HepG2 (cell line): ENCODE measurements around the gene CHMP1B. TPM values are rescaled to one million over a fixed set of nuclear protein-coding genes. Genes with fewer than 3 reads are reported as not detected.

Experiments
- CBX2 ChIP-seq, 2 experiments: fragments of 200-600 bp in 1 of 2; sonication (generic); formaldehyde crosslinking in 1 of 2; IDR thresholded peaks; 2 replicates each; pipeline versions ENCODE4 v1.7.0 to v1.8.1; 2018 to 2022; ENCODE audit warnings: low read depth in 2 of 2, low read length in 1 of 2, mild to moderate bottlenecking in 1 of 2, missing genetic modification reagents in 1 of 2
- EEA1 ChIP-seq: sonication (generic); formaldehyde crosslinking; IDR thresholded peaks from 2 replicates; pipeline ENCODE4 v1.5.1; 2020; ENCODE audit warnings: mild to moderate bottlenecking, missing genetic modification reagents, borderline replicate concordance
- ELF1 ChIP-seq: sonication (generic); formaldehyde crosslinking; IDR thresholded peaks from 2 replicates; pipeline ENCODE4 v1.4.0; 2020; ENCODE audit warnings: missing genetic modification reagents
- ERF ChIP-seq: IDR thresholded peaks from 2 replicates; pipeline ENCODE4 v1.6.1; 2018; ENCODE audit warnings: missing biosample characterization, missing genetic modification reagents
- FOXO1 ChIP-seq: sonication (generic); formaldehyde crosslinking; IDR thresholded peaks from 2 replicates; pipeline ENCODE4 v1.4.0; 2020; ENCODE audit warnings: missing genetic modification reagents
- GATAD1 ChIP-seq: IDR thresholded peaks from 2 replicates; pipeline ENCODE4 v1.6.1; 2016; ENCODE audit warnings: missing genetic modification reagents, missing compliant biosample characterization
- IRF9 ChIP-seq: sonication (generic); formaldehyde crosslinking; IDR thresholded peaks from 2 replicates; pipeline ENCODE4 v1.8.0; 2022; ENCODE audit warnings: missing genetic modification reagents, mild to moderate bottlenecking, borderline replicate concordance
- MED13 ChIP-seq: sonication (generic); formaldehyde crosslinking; IDR thresholded peaks from 2 replicates; pipeline ENCODE4 v1.5.0; 2020; ENCODE audit warnings: missing genetic modification reagents
- PATZ1 ChIP-seq: sonication (generic); formaldehyde crosslinking; IDR thresholded peaks from 2 replicates; pipeline ENCODE4 v1.4.0; 2020; ENCODE audit warnings: missing genetic modification reagents
- PAWR ChIP-seq: sonication (generic); formaldehyde crosslinking; IDR thresholded peaks from 2 replicates; pipeline ENCODE4 v1.4.0; 2020; ENCODE audit warnings: missing genetic modification reagents, mild to moderate bottlenecking, borderline replicate concordance
- RARA ChIP-seq: IDR thresholded peaks from 2 replicates; pipeline ENCODE4 v1.6.1; 2016; ENCODE audit warnings: missing genetic modification reagents, missing compliant biosample characterization
- SAFB2 ChIP-seq: sonication (generic); formaldehyde crosslinking; IDR thresholded peaks from 2 replicates; pipeline ENCODE4 v1.5.1; 2020; ENCODE audit warnings: missing genetic modification reagents, low read depth, mild to moderate bottlenecking, borderline replicate concordance
- SIN3A ChIP-seq: IDR thresholded peaks from 2 replicates; pipeline ENCODE4 v1.6.1; 2011; ENCODE audit warnings: low read depth, mild to moderate bottlenecking, control low read depth, low read length, borderline replicate concordance
- SP2 ChIP-seq: sonication (generic); formaldehyde crosslinking; IDR thresholded peaks from 2 replicates; pipeline ENCODE4 v1.5.1; 2020; ENCODE audit warnings: mild to moderate bottlenecking, missing genetic modification reagents
- SRSF1 ChIP-seq: fragments of 200-400 bp; formaldehyde crosslinking; optimal IDR thresholded peaks from 2 replicates; pipeline ENCODE3; 2017; ENCODE audit warnings: mild to moderate bottlenecking, low read depth, low read length, moderate library complexity
- STAT5B ChIP-seq: sonication (generic); formaldehyde crosslinking; IDR thresholded peaks from 2 replicates; pipeline ENCODE4 v1.4.0; 2020; ENCODE audit warnings: missing genetic modification reagents
- TEAD3 ChIP-seq: optimal IDR thresholded peaks from 2 replicates; pipeline ENCODE3; 2016; ENCODE audit warnings: borderline replicate concordance
- ZBTB37 ChIP-seq: sonication (generic); formaldehyde crosslinking; IDR thresholded peaks from 2 replicates; pipeline ENCODE4 v1.4.0; 2020; ENCODE audit warnings: mild to moderate bottlenecking, missing genetic modification reagents
- ZC3H4 ChIP-seq: sonication (generic); formaldehyde crosslinking; IDR thresholded peaks from 2 replicates; pipeline ENCODE4 v1.4.0; 2020; ENCODE audit warnings: missing genetic modification reagents, borderline replicate concordance
- ZFP41 ChIP-seq: sonication (generic); formaldehyde crosslinking; IDR thresholded peaks from 2 replicates; pipeline ENCODE4 v1.4.0; 2020; ENCODE audit warnings: mild to moderate bottlenecking, missing genetic modification reagents, borderline replicate concordance
- ZNF326 ChIP-seq: sonication (generic); formaldehyde crosslinking; IDR thresholded peaks from 2 replicates; pipeline ENCODE4 v1.4.0; 2020; ENCODE audit warnings: missing genetic modification reagents, borderline replicate concordance
- ZNF329 ChIP-seq: sonication (generic); formaldehyde crosslinking; IDR thresholded peaks from 2 replicates; pipeline ENCODE4 v1.9.0; 2021; ENCODE audit warnings: low read depth, mild to moderate bottlenecking, missing genetic modification reagents
- ZNF501 ChIP-seq: sonication (generic); formaldehyde crosslinking; IDR thresholded peaks from 2 replicates; pipeline ENCODE4 v1.5.1; 2020; ENCODE audit warnings: mild to moderate bottlenecking, moderate library complexity, missing genetic modification reagents
- ZNF644 ChIP-seq: IDR thresholded peaks from 2 replicates; pipeline ENCODE4 v1.6.1; 2016; ENCODE audit warnings: low read depth
- ZNF703 ChIP-seq: sonication (generic); formaldehyde crosslinking; IDR thresholded peaks from 2 replicates; pipeline ENCODE4 v1.5.1; 2020; ENCODE audit warnings: missing genetic modification reagents, mild to moderate bottlenecking, moderate library complexity, borderline replicate concordance
- ZSCAN31 ChIP-seq: sonication (generic); formaldehyde crosslinking; IDR thresholded peaks from 2 replicates; pipeline ENCODE4 v1.5.0; 2020; ENCODE audit warnings: low read depth, mild to moderate bottlenecking, missing genetic modification reagents
- ZZZ3 ChIP-seq: sonication (generic); formaldehyde crosslinking; IDR thresholded peaks from 2 replicates; pipeline ENCODE4 v1.4.0; 2020; ENCODE audit warnings: missing genetic modification reagents, mild to moderate bottlenecking, borderline replicate concordance
- polyA plus RNA-seq, 8 experiments: library from polyadenylated mRNA; depleted of rRNA in 3 of 8; stranded (reverse) in 7 of 8; unstranded in 1 of 8; fragments of >200 nt; fragmentation: Illumina TruSeq in 4 of 8; extraction: Trizol in 4 of 8; gene quantifications; 2 replicates each; pipeline versions ENCODE4 v1.2.1 to v1.2.3, GENCODE V29; 2011 to 2016; ENCODE audit warnings: low read depth in 4 of 8, missing spikeins in 1 of 8, mixed read lengths in 1 of 8; ENCODE audit not compliant: insufficient read depth in 1 of 8
- total RNA-seq, 5 experiments: library from RNA; depleted of rRNA; stranded (reverse); fragments of >200 nt; fragmentation: Illumina TruSeq; extraction: Trizol; gene quantifications; 2 replicates each; pipeline ENCODE4 v1.2.3, GENCODE V29; 2016; ENCODE audit warnings: low read depth in 1 of 5

Gene CHMP1B
- total and polyA plus RNA-seq, 2 of the 13 experiments (the other 11 are each of a cell fraction or from before 2014, with no cell fraction given), result 18.8 to 20.2 TPM

GRCh38 chr18:11851146-11851805, at the start of gene CHMP1B (continued):
- peak; percentile 34; the same call in 1 of the 2 replicates for TF ChIP-seq MED13 (CRISPR knock-in tag)
- 0 out of 2 replicates have a peak, but pooled peaks have one; percentile 30 for TF ChIP-seq RARA (CRISPR knock-in tag)
- TF ChIP-seq SAFB2 (CRISPR knock-in tag), result peak; percentile 35; the same call in 1 of the 2 replicates
- TF ChIP-seq GATAD1, result peak; percentile 99
- peak; percentile 99 for TF ChIP-seq ZNF501 (CRISPR knock-in tag)
- no peak for TF ChIP-seq CBX2 (IDR thresholded peaks at IDR 0.05; ENCODE audit: low read depth, low read length)
- no peak for TF ChIP-seq CBX2 (CRISPR knock-in tag; IDR thresholded peaks at IDR 0.05; ENCODE audit: low read depth)
- TF ChIP-seq ZBTB37 (CRISPR knock-in tag), result 0 out of 2 replicates have a peak, but pooled peaks have one; percentile 20
- peak; percentile 66; the same call in 1 of the 2 replicates for TF ChIP-seq EEA1 (CRISPR knock-in tag)
- TF ChIP-seq PATZ1 (CRISPR knock-in tag), result peak; percentile 73; the same call in 1 of the 2 replicates
- TF ChIP-seq SRSF1, result peak; percentile 61
- peak; percentile 100 for TF ChIP-seq ELF1
- no peak for TF ChIP-seq ZFP41 (CRISPR knock-in tag)
- TF ChIP-seq ZNF326, result no peak
- TF ChIP-seq ZNF703, result 0 out of 2 replicates have a peak, but pooled peaks have one; percentile 57
- no peak for TF ChIP-seq ZC3H4
- peak; percentile 41; the same call in 1 of the 2 replicates for TF ChIP-seq ZZZ3 (CRISPR knock-in tag)
- no peak for TF ChIP-seq ZNF329
- no peak for TF ChIP-seq ZNF644 (CRISPR knock-in tag)
- TF ChIP-seq PAWR, result 0 out of 2 replicates have a peak, but pooled peaks have one; percentile 57
- peak; percentile 85 for TF ChIP-seq ERF
- 0 out of 2 replicates have a peak, but pooled peaks have one; percentile 10 for TF ChIP-seq ZSCAN31 (CRISPR knock-in tag)
- TF ChIP-seq TEAD3 (CRISPR knock-in tag), result peak; percentile 84
- peak; percentile 61; the same call in 1 of the 2 replicates for TF ChIP-seq IRF9 (CRISPR knock-in tag)
- TF ChIP-seq STAT5B, result no peak
- peak; percentile 68 for TF ChIP-seq FOXO1 (CRISPR knock-in tag)
- TF ChIP-seq SIN3A, result peak; percentile 99
- peak; percentile 59 for TF ChIP-seq SP2 (CRISPR knock-in tag)
